Thoracic aorta endothelial cell (primary cell): ENCODE data around the gene TMBIM4. TPM values are rescaled to one million over a fixed set of nuclear protein-coding genes. Genes with fewer than 3 reads are reported as not detected.

ENCODE experiments used
- total RNA-seq: library from RNA; depleted of rRNA; stranded (reverse); fragments of >200 nt; gene quantifications from 2 replicates; pipeline ENCODE4 v1.2.3, GENCODE V29; 2012

The TMBIM4 gene, protein sequence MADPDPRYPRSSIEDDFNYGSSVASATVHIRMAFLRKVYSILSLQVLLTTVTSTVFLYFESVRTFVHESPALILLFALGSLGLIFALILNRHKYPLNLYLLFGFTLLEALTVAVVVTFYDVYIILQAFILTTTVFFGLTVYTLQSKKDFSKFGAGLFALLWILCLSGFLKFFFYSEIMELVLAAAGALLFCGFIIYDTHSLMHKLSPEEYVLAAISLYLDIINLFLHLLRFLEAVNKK
- total RNA-seq = 128 and 166 TPM in 2 replicates

DNA sequence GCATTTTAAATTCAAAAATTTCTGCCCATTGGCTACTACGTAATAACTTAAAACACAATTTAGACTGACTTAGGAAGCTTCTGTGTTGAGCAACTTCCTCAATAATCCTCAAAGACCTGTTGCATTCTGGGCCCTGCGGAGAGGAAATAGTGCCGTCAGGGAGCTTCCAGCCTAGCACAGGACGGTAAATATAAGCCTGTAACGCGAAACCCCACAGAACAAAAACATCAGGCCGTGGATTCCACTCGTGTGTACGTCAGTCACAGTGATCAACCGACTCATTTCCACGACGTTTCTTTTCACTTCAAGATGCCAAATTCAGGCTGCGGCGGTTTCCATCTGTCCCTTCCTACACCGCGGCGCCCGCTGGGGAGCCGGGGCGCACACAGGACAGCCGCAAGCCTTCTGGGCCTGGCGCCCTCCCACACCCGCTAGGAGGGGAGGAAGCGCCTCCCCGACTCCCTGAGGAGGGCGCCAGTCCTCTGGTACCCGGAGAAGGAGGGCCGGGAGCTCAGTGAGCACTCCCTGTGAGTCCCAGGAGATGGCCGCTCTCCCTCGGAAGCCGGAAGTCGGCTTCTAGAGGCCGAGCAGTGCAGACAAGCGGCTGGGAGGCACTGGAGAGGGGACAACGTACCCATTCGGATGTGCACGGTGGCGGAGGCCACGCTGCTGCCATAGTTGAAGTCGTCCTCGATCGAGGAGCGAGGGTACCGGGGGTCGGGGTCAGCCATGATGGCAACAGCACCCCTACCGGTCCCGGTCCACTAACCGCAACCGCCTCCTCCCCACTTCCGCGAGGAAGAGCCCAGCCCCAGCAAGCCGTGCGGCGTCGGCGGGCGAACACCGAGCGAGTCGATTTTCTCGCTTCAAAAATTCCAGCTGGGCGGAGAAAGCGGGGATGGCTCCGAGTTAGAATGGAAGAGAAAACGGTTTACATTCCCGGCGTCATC, at the start of gene TMBIM4:
TMBIM4 (minus strand) TSS at position 776 of the 950 bp plus-strand sequence; CDS start at position 731, 45 bp downstream.

GRCh38 chr12:66188584-66189485, 19.0 kb upstream of the TMBIM4 start, which contains the start of gene IRAK3:
Gene IRAK3 (plus strand): TSS chr12:66189214. CDS start chr12:66189300, 86 bp downstream.

DNA sequence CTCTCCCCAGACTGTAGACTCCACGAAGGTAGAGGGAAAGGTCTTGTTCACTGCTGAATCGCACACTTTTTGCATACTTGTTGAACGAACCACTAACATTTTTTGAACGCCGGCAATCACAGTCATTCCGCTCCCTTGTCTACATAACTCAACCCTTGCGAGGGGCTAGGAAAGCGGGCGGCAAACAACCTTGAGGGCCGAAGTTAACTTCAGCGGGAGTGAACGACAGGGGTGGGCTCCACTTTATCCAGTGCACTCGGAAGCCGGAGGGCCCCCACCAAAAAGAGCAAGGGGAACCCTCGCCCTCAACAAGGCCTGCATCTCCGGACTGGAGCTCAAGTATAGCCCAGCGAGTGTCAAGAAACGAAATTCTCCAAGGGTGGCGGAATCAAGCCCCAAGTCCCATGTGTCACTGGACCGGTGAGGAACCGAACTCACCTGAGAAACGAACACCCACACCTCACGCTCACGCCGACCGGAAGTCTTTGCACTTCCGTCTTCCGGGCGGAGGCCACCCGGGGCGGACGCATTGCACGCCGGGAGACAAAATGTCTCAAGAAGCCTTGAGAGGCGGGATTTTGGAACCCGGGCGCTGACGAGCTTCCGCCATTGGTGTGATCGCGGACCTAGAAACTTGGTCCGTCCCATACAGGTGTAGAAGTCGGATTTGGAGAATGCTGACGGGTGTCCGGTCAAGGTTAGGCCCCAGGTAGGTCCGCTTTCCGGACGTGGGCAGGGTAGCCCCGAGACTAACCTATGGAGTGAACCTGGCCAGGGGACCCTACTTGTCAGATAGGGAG, 39.3 kb downstream of the TMBIM4 start, which contains the start of gene LLPH:
LLPH (minus strand) TSS at position 484 of the 800 bp plus-strand sequence. CDS start 1,644 bp downstream, outside the sequence.

Other genes starting within 250 kb of the TMBIM4 start
- gene LLPH, start 39.2 kb downstream of the TMBIM4 start, total RNA-seq = 8.4 and 12.1 TPM in 2 replicates
- 16.1 and 29.5 TPM in 2 replicates for gene IRAK3, start 19.2 kb upstream of the TMBIM4 start, total RNA-seq
- gene HELB, start 132.5 kb upstream of the TMBIM4 start, total RNA-seq = 4.0 and 5.8 TPM in 2 replicates